ENCODE results near the gene LTK.

GRCh38 chr15:41513506-41514227, at the start of gene LTK:
- no peak for TF ChIP-seq CTCF (conservative IDR thresholded peaks at IDR 0.05; ENCODE audit: low read depth, low read length)
- no peak for TF ChIP-seq EZH2phosphoT487 (IDR thresholded peaks at IDR 0.05; ENCODE audit: borderline replicate concordance, low read length)
- no peak for TF ChIP-seq EZH2 (IDR thresholded peaks at IDR 0.05; ENCODE audit: low read length, unreplicated experiment)

All from PC-3 (cell line).